NT2/D1 (cell line): ENCODE results near the gene USP49.

Experiments
- YY1 ChIP-seq: IDR thresholded peaks from 2 replicates; pipeline ENCODE4 v1.6.1; 2011; ENCODE audit not compliant: insufficient read length, insufficient read depth
- ZNF274 ChIP-seq: IDR thresholded peaks from 2 replicates; pipeline ENCODE4 v1.6.1; 2011; ENCODE audit warnings: mild to moderate bottlenecking, low read depth, low read length

DNA sequence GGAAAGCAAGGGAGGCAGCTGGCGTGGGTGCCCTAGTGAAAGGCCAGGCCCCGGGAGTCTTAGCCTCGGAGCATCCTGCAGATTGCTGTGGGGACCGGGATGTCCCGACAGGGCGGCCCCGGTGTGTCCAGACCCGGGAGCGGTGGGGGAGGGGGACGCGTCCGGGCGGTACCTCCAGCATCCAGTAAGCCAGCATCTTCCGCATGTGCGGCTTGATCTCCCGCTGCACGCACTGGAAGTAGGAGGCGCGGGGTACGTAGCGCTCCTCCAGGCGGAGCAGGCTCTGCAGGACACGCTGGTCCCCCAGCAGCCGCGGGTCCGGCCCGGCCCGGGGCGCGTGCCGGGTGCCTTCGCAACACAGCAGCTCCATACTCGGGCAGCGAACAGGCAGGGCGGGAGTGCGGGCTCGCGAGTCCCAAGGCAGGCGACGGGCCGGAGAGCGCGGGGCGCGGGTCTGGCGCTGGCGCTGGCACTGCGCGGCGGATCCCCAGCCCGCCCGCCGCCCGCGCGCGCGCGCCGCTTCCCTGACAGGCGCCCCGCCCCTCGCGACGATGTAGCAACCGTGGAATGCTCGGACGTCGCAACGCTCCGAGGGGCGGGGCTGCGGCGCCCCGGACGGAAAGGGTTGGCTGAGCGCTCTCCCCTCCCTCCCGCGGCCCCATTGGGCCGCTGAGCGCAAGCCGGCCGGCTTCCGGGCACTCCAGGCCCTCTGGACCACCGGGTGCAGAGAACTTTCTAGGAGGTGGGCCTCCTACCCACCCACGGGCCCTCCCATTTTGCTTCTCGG lies 46.3 kb upstream of the USP49 start, which contains the start of gene CCND3:
- TF ChIP-seq ZNF274: no peak
- no peak for TF ChIP-seq YY1
